GM19025 (cell line): ENCODE data around the gene CDC5L.
"Not testable (repeated sequence)": the region's sequence is repeated elsewhere in the genome, so short reads cannot be mapped to it uniquely, and the experiment has no call there.

Experiments
- ATAC-seq: cut with Tn5 transposase; IDR thresholded peaks from one replicate; pipeline ENCODE4 v1.9.1; 2021; ENCODE audit warnings: mild to moderate bottlenecking, low read depth, moderate library complexity; ENCODE audit not compliant: unreplicated experiment

CDC5L gene

DNA sequence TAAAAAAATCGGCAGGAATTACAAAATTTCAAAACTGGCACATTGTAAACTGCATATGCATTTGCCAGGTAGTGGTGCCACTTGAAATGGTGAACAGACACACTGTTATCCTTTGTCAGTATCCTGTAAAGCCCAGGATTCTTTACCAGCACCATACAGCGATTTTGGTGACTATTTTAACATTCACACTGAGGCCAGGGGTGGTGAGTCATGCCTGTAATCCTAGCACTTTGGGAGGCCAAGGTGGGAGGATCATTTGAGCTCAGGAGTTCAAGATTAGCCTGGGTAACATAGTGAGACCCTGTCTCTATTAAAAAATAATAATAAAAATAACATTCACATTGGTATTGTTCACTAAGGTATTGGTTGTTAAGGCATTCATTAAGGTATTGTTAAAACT, 61.7 kb downstream of the CDC5L start:
- not testable (repeated sequence) for ATAC-seq

DNA sequence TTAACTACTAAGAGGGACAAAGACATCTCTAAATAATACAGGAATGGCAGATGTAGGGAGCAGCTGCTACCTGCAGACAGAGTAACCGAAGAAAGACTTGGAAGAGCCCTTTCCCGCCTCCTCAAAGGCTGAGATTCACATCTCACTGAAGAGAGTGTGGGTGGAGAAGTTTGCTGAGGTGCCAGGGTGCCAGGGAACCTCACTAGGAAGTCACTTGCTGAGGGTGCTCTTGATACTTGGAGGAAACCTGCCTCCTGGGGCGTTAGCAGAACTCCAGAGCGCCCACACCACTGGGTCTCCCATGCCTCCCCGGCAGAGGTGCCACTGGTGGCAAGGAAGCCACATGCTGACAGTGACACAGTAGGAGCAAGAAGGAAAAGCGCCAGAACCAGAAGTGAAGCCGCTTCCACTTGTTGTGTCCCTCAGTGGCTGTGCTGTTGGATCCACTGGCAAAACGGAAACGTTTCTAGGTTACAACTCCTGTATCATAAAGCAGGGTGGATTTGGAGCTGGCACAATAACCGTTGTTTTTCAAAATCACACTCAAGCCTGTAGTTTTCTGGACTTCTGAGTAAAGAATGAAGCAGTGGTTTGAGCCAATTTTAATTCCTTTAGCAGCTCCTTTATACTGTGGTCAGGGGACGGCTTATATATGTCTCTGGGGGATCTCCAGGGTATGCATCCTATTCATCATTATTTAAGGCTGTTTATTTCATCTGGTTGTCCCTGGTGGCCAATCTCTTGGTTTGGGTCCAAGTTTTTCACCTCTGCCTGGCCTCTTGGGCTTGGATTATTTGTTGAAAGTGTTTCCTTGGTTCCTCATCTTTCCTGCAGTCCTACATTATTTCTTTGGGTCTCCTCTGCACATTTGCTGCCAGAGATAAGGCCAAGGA, 64.5 kb downstream of the CDC5L start:
- no peak for ATAC-seq

DNA sequence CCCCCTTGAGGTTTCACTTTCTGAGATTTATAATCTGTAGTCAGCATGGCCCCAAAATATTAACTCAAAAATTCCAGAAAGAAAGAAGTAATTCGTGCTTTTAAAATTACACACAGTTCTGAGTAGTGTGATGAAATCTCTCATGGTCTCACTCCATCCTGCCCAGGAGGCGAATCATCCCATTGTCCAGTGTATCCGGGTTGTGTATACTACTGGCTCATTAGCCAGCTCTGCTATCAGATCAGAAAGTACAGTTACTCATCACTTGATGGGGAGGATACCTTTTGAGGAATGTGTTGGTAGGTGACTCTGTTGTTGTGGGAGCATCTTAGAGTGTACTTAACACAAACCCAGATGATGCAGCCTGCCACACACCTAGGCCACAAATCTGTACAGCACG, 65.2 kb downstream of the CDC5L start:
- ATAC-seq, result no peak

DNA sequence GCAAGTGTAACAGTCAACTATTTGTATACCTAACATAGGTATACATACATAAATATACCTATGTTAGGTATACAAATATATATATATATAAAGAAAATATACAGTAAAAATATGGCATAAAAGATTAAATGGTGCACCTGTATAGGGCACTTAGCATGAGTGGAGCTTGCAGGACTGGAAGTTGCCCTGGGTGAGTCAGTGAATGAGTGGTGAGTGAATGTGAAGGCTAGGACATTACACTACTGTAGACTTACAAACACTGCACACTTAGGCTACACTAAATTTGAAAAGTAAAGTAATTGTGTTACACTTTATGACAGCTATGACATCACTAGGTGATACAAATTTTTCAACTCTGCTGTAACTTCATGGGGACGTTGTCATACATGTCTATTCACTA, 65.6 kb downstream of the CDC5L start:
- ATAC-seq, result no peak

DNA sequence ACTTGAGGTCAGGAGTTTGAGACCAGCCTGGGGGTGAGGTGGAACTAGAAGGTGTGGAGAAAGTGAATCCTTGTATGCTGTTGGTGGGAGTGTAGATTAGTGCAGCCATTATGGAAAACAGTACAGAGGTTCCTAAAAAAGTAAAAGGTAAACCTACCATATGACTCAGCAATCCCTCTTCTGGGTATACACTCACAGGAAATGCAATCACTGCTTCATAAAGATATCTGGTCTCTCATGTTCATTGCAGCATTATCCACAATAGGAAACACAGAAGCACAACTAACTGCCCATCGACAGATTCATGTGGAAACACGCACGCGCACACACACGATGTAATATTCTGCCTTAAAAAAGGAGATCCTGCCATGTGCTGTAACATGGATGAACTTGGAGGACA, 66.7 kb downstream of the CDC5L start:
- ATAC-seq, result no peak

DNA sequence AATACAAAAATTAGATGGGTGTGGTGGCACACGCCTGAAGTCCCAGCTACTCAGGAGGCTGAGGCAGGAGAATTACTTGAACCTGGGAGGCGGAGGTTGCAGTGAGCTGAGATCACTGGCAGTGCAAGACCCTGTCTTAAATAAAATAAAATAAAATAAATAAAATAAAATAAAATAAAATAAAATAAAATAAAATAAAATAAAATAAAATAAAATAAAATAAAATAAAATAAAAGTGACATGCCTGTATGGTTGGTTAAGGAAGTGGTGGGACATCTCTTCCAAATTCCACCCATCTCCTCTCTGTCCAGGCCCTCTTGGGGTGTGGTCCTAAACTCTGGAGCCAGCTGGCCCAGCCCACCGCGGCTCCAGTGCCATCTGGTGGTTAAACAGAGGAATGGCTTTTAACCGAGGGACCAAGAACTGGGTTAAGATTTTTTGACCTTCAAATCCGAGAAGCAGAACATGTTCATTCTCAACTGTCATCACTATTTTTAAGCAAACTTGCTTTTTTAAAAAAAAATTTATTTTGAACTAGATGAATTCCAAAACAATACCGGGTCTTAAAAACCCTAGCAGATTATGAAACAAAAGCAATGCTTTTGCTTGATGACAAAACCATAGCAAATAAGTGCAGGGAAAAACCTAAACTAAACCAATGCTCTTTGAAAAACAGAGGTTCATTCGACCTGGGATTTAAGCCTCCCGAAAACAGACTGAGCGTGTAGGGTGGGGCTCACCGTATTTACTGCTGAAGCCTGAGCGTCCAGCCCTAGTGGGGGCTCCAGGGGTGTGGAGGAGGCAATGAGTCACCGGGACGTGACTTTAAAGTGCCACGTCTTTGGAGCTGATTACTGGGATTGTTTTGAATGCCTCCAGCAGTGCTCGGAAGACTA, 68.8 kb downstream of the CDC5L start:
- ATAC-seq, result no peak

DNA sequence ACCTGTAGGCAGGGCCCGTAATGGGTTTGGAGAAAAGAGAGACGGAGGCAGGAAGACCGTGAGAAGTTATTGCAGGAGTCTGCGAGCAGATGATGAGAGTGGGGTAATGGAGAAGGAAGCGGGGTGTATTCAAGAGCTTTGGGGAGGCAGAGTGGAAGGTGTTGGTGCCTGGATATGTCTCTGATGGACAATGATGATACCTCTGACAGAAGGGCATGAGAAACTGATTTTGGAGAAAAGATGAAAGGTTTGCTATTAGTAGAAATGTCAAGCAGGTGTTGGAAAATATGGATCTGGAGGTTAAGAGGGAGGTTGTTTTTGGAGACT, 69.4 kb downstream of the CDC5L start:
- no peak for ATAC-seq

DNA sequence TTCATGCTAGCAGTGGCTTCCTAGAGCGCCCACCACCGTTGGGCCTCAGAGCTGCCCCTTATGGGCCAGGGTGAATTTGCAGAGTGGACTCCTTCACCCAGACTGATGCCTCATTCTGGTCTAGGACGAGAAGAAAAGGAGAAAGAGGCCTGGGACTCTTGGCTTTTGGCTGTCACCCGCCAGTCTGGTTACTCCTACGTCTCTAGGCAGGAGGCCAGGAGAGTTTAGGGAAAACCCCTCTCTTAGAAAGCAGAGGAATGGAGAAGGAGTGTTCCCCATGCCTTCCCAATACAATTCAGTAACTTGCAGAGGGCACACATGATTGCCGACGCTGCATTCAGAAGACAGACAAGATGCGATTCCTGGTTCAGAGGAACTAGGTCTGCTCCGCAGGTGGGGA, 70.1 kb downstream of the CDC5L start:
- no peak for ATAC-seq

DNA sequence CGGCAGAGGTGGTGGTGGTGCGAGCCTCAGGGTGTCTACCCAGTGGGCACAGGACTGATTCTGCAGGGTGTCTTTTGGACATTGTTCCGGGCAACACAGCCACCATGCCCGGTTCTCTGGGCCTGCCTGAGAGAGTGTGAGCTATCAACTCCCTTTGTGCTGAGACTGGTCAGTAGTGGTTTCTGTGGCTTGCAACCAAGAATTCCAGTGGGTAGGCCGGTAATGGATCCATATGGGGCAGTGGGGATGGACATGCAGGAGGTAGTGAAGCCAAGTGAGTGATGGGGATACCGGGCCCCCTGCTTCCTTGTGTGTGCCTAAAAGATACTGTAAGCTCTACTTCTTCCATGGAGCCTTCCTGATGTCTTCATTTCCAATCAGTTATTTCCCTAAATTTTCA, 71.0 kb downstream of the CDC5L start:
- ATAC-seq, result no peak

DNA sequence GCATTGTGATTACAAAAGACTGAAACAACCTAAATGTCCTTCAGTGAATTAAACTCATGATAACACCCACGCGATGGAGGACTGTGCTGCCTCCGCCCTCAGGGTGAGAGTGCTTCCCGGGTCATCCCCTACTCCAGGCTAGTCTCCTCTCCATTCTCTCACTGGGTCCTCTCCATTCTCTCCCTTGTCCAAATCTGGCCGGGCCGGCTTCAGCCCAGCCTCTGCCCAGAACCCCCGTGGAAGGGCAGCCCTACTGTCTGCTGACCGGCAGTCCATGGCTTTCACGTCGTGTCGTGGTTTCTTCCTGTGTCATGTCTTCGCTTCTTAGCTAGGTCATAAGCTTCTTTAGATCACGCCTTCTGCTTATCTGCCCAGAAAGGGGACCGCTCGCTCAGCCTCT, 74.8 kb downstream of the CDC5L start:
- ATAC-seq, result no peak

DNA sequence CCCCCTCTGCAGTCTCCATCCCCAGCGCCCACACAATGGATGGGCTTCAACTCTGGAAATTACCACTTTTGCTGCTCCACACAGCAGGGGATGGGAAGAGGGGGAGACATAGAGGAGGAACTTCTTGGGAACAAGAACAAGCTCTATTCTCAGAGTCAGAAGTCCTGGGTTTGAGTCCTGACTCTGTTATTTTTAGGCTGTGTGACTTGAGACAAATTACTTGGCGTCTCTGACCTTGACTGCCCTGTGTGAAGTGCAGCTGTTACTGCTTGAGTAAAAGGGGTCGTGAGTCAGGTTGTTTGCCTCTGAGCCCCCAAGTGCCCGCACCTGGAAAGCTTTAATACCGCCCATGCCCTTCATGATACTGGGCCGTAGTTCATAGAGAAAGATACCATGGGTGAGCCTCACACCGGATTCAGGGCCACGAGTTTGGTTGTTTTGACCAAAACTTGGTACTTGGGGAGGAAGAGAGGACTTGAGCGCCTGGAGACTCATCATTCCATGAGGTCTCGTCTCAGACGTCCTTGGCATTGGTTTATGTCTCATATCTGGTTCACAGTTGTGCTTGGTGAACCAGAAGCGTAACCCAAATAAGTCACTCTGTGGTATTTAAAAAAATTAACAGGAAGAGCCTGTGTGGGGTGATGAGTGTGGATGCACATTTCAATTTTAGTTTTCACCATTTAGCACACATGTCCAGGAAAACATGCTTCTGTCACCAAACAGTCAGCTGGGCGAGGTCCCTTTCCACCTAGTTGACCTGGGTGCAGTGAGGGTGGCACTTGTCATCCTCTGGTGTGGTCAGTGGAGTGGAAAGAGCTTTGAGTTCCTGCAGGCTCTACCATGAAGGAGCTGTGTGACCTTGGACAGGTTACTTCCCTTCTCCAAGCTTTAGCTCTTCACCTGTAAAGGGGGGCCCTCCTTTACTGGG, 75.6 kb downstream of the CDC5L start:
- ATAC-seq, result no peak

DNA sequence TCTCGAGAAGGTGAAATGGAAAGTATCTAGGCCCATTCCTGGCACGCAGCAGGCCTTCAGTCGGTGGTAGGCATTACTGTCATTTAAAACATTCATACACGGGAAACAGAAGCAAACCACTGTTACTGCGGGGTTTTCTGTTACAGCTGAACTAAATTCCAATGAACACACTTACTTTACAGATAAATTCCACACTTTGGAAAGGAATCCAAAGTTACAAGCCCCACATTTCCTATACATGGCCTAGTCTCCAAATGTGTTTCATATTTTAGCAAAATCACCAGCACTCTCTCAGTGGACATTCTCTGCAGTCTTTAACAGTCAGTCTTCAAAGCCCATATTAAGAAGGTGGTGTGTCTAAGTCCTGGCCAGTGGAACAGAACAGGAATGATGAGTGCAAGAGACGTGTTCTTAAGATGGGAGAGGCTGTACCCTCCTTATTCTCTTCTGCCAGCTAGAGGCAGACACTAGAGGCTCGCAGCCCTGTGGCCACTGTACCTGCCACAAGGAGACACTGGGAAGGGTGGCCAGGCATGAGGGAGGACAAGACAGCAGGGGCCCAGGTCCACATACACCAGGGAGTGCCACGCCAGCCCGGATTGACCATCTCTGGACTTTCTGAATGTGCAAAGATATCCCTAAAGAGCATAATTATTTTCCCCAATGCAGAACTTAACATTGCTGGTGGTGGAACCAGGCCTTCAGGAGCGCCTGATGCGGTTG, 76.4 kb downstream of the CDC5L start:
- ATAC-seq, result no peak

DNA sequence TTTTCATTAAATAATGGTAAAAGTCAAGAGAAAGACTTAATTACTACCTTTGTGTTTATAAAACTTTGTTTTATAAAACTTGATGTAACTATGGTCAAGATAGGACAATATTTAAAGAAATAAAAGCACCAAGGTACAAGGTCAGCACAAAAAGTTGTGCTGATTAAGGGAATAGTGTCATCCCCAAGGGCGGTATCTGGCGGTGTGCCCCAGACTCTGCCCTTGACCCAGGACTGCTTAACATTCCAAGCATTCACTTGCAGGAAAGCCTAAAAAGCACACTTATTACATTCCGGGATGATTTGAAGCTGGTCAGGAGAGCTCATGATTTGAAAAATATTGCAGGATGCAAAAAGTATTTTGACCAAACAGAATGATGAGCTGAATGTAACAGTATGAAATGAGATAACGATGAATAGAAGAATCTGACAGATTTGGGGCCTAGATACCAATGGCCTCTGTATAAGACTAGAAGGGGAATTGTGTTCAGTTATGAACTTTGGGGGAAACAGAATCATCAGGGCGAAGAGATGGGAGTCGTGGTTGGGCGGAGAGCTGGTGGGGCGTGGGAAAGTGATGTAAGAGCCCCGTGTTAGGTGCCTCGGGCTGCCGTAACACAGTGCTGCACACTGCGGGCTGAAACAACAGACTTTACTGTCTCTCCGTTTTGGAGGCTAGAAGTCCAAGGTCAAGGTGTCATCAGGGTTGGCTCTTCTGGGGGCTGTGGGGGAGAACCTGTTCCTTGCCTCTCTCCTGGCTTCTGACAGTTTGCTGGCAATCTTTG, 77.2 kb downstream of the CDC5L start:
- ATAC-seq, result no peak

DNA sequence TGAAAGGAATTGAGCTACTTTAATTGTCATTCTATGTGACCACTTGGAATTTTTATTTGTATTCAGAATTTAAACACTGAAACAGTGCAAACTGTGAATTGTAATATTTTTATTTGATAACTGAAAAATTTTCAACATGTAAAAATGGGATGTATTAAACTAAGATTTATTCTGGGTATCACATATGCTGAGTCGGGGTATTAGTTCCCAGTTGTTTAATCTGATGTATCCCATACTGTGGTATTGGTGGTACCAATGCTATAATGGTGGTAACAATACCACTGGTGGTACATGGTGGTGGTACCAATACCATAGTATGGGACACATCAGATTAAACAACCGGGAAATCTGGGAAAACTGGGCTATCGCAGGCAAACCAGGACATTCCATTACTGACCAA, 79.4 kb downstream of the CDC5L start:
- ATAC-seq, result no peak

DNA sequence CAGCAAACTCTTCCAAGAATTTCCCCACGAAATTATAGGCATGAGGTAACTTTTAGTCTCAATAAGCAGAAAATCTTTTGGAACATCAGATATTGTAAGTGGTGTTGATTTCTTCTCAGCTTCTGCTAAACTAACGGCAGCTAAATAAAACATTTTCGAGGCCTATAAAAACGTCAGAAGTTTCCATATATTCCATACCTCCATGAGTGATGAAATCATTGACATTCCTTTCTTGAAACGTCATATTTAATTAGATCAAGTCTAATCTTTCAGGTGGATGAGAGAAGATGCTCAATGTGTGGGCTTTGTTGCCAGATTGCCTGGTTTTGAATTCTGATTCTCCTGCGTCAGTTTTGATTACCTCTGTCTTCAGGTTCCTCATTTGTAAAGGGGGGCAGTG, 81.3 kb downstream of the CDC5L start:
- no peak for ATAC-seq

DNA sequence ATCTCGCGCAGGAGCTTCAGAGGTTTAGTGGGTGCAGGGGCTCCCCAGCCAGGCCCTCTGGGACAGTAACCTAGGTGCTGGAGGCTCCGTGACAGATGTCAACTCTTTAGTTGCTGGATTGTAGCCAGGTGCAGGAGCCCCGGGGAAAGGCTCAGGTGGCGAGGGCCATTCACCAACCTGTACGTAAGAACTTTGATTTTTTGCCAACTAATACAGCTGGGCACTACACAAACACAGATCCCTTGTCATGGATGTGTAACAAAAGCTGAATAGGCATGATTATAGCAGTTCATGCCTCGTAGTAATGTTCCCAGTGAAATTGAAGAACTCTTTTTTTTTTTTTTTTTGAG, 82.6 kb downstream of the CDC5L start:
- ATAC-seq, result no peak

DNA sequence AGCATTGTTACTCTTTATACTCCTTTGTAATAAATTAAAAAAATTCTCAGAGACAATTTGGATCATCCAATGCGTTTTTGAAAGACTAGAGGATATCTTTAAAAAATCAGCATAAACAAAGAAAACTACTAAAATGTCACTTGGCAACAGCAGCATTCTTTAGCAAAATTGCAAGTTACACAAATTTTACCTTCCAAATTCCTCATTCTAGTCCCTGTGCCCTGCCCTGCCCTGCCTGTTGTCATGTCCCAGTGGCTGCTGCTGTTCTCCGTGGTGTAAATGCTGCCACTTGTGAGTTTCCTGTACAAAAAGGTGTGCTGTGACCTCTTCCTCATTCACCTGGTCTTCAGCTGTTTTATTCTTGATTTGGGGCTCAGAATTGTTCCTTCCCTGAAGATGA, 83.2 kb downstream of the CDC5L start:
- no peak for ATAC-seq

DNA sequence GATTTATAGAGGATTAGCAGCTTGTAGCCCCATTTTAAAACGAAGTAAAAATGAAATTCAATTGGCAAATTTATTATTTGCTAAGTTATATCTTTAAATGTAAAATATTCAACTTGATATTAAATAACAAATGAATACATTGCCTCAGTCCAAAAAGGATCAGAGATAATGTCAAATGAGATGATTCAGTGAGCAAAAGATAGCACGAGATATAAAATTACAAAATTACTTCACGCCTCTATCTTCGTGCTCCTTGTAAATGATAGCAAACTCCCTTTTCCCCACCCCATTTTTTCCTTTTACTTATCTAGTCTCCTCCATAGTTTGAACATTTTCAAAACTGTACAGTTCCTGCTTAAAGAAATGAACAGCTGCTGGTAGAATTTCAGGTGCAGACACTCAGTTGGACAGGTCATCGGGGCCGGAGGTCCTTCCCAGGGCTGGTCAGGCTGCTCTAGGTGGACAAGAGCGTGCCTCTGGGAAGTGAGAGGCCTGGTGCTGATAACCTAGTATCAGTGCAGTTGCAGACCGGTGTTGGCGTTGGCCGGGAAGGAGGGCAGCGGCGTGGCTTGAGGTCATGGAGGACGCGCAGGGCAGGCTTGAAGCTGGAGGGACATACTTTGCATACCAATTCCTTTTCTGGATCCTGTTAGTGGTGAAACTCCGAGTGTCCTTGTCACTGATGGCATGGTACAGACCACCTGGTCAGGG, 83.9 kb downstream of the CDC5L start:
- no peak for ATAC-seq
